ENCODE measurements around the gene PACRG. TPM values are rescaled to one million over a fixed set of nuclear protein-coding genes. Genes with fewer than 3 reads are reported as not detected.

PACRG gene
- total and polyA plus RNA-seq, 2 of the 8 experiments (the other 6 are each of a cell fraction or from before 2014, with no cell fraction given), result 0.44 to 0.54 TPM

GRCh38 chr6:163133017-163133416, 405.2 kb downstream of the PACRG start:
- FAIRE-seq, result peak; percentile 28
- WGBS, 2 experiments (ENCODE audit: extremely low coverage in 1 of 2, insufficient coverage in 1 of 2, insufficient read length in 1 of 2, insufficient replicate concordance in 2 of 2, low coverage in 1 of 2, low lambda C conversion rate in 2 of 2, missing lambda C conversion rate in 1 of 2), result 89% methylated on average over 1 of the region's 1 CpG; no CpG with 5 or more reads in 1 of the 2 experiments
- TF ChIP-seq TCF12 (IDR thresholded peaks at IDR 0.05; ENCODE audit: low read depth, low read length) (no peak), SIRT6 (IDR thresholded peaks at IDR 0.05; ENCODE audit: low read length) (no peak), HDAC6 (IDR thresholded peaks at IDR 0.05; ENCODE audit: low read depth, low read length) (no peak), EGR1 (IDR thresholded peaks at IDR 0.05; ENCODE audit: borderline replicate concordance, low read depth, low read length) (no peak), USF2 (IDR thresholded peaks at IDR 0.05; ENCODE audit: low read length) (peak; percentile 79), BCL11A (IDR thresholded peaks at IDR 0.05; ENCODE audit: low read depth in 2 of 2, low read length in 2 of 2) (no peak), MAX (IDR thresholded peaks at IDR 0.05) (peak; percentile 51; the same call in 1 of the 2 replicates), CHD1 (IDR thresholded peaks at IDR 0.05; ENCODE audit: low read depth, low read length) (no peak), CBX5 (IDR thresholded peaks at IDR 0.05; ENCODE audit: low read depth, low read length) (no peak), PHF8 (conservative IDR thresholded peaks at IDR 0.05; ENCODE audit: low read depth, low read length) (no peak), MAFK (IDR thresholded peaks at IDR 0.05; ENCODE audit: low read depth, low read length) (no peak), SIX5 (IDR thresholded peaks at IDR 0.05; ENCODE audit: low read depth, low read length) (peak; percentile 42), GABPA (IDR thresholded peaks at IDR 0.05; ENCODE audit: borderline replicate concordance, insufficient read depth, low read length) (no peak), FOSL1 (IDR thresholded peaks at IDR 0.05; ENCODE audit: insufficient read depth, low read depth, low read length) (no peak)

More at GRCh38 chr6:163133017-163133416, 405.2 kb downstream of the PACRG start:
- Histone ChIP-seq H3K9ac (replicated peaks in 1 of 4; ENCODE audit: extremely low read depth in 1 of 4, low read depth in 3 of 4, low read length in 3 of 4) (no peak overlapping the region), H3K36me3 (ENCODE audit: control insufficient read depth in 2 of 4, insufficient read depth in 4 of 4, low read length in 3 of 4) (no peaks in the 10 kb centered on the region), H4K20me1 (replicated peaks in 1 of 2; ENCODE audit: control insufficient read depth in 1 of 2, insufficient read depth in 2 of 2, low read length in 2 of 2) (no peaks in the 10 kb centered on the region), H4K8ac (ENCODE audit: extremely low read depth, insufficient read depth, low read length) (no peak overlapping the region), H2BK5ac (ENCODE audit: low read depth, low read length) (no peak overlapping the region), H4K91ac (replicated peaks; ENCODE audit: insufficient read length, low read length) (no peak overlapping the region), H3K4me2 (ENCODE audit: insufficient read depth in 1 of 2, low read depth in 2 of 2, low read length in 2 of 2) (no peak overlapping the region), H3K18ac (ENCODE audit: extremely low read depth, low read length) (no peak overlapping the region), H2BK15ac (ENCODE audit: low read length) (no peak overlapping the region), H2AFZ (ENCODE audit: low read length) (no peak overlapping the region), H3K4ac (replicated peaks; ENCODE audit: insufficient read length, low read depth, low read length) (no peak overlapping the region), H3K4me3 (ENCODE audit: extremely low read depth in 1 of 4, insufficient read depth in 2 of 4, low read depth in 3 of 4, low read length in 4 of 4) (no peak overlapping the region), H2BK12ac (ENCODE audit: low read depth, low read length) (no peak overlapping the region), H3K23ac (ENCODE audit: insufficient read length) (no peak overlapping the region), H3K14ac (ENCODE audit: insufficient read length) (no peak overlapping the region), H3K79me2 (ENCODE audit: control insufficient read depth in 1 of 2, insufficient read depth in 2 of 2, low read length in 2 of 2) (no peaks in the 10 kb centered on the region), H4K5ac (ENCODE audit: insufficient read length, low read depth, low read length) (no peak overlapping the region), H3K79me1 (ENCODE audit: low read depth, low read length) (no peaks in the 10 kb centered on the region), H3K23me2 (ENCODE audit: low read depth, low read length) (no peaks in the 10 kb centered on the region), H2BK120ac (replicated peaks; ENCODE audit: low read depth, low read length) (no peak overlapping the region), H2AK5ac (ENCODE audit: low read depth, low read length) (no peak overlapping the region), H3K56ac (replicated peaks; ENCODE audit: insufficient read length, low read depth, low read length) (no peak overlapping the region), H2BK20ac (ENCODE audit: low read length) (no peak overlapping the region), H3K27me3 (replicated peaks in 1 of 4; ENCODE audit: control insufficient read depth in 3 of 4, extremely low read depth in 1 of 4, insufficient read depth in 3 of 4, low read length in 3 of 4) (no peaks in the 10 kb centered on the region), H3K4me1 (replicated peaks in 1 of 4; ENCODE audit: control insufficient read depth in 3 of 4, insufficient read depth in 4 of 4, low read length in 3 of 4) (peaks cover 0 to 3% (median 1%) of the 10 kb centered on the region in 4 experiments; a peak in 2 of 7 replicates), H3K27ac (ENCODE audit: low read depth, low read length) (no peak overlapping the region), H3K9me3 (ENCODE audit: insufficient read depth in 2 of 2, low read depth in 1 of 2, low read length in 1 of 2) (no peaks in the 10 kb centered on the region)
- DNase-seq (ENCODE audit: low read depth in 1 of 2, low spot score in 2 of 2), result no peak
- CTCF ChIA-PET (ENCODE audit: partially characterized antibody), result no interaction called here
- POLR2A ChIA-PET (ENCODE audit: partially characterized antibody), result interaction anchor here (0.6 kb wide), 1 partner anchor 246 kb away, joined by 3 read pairs; no protein-coding TSS in a partner anchor
